Activated naive CD8-positive, alpha-beta T cell treated with anti-CD3 and anti-CD28 coated beads, Interleukin-2, amount 50 U/mL, for 16 hours (primary cell): ENCODE results near the gene EFCAB8.
"Not testable (repeated sequence)": the region's sequence is repeated elsewhere in the genome, so short reads cannot be mapped to it uniquely, and the experiment has no call there.

Experiments used
- DNase-seq: peaks from one replicate; pipeline ENCODE4 v3.0.0-alpha.2; 2020; ENCODE audit warnings: low read depth, low spot score

Gene EFCAB8

DNA sequence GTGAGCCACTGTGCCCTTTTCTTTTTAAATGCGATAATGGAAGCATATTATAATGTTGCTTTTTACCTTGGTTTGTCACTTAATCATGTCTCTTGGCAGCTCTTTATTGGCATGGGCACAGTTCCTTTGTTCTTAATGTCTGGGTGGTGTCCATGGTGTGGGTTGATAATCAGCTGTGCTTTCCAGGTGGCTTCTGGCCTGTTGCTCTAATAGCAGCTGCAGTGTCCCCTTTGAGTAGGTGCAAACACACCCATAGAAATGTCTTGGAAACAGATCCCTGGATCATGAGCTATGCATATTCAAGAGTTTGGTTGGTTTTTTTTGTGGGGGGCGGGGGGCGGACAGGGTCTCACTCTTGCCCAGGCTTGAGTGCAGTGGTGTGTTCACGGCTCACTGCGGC is 29.9 kb downstream of the EFCAB8 start:
- DNase-seq: no peak

DNA sequence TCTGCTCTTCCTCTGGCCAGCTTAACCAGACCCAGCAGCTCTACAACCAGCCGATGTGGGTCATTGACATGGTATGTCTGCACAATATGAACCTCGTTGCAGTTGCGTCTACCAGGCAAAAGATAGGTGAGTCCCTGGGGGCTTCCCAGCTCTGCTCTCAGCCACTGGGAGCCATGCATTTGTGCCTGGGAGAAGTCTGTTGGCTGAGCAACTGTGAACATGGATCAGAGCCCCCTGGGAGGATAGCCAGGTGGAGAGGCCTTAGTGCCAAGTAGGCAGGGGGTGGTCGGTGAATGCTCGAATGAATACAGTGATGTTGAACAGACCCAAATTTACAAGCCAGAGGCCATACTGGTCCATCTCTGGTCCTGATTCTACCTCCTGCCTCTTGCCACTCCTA is 30.6 kb downstream of the EFCAB8 start:
- no peak for DNase-seq

GRCh38 chr20:32891491-32891890 is 32.8 kb downstream of the EFCAB8 start:
- DNase-seq: no peak

- DNase-seq: no peak
Observed at GRCh38 chr20:32891926-32892660, 33.4 kb downstream of the EFCAB8 start.

GRCh38 chr20:32893263-32894025 is 34.7 kb downstream of the EFCAB8 start:
- no peak for DNase-seq

DNA sequence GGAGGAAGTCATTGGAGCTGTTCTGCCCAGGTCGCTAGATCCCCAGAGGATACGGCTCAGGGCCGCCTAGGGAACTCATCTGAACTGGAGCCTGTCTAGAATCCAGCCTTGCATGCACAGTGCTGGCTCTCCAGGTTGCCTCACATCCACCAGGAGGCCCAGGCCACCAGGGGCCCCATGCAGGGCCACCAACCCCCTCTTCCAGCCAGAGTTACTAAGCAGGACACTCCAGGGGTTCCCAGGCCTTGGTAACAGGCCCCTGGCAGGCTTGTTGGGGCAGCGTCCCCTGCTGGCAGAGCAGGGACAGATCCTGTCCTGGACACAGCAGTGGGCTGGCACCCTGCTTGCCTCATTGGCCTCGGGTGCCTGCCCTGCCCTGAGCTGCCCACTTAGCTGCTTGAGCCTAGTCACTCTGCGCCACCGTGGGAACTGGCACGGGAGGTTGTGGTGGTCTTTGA is 35.3 kb downstream of the EFCAB8 start:
- no peak for DNase-seq

GRCh38 chr20:32894711-32895355 is 36.1 kb downstream of the EFCAB8 start:
- DNase-seq: no peak

DNA sequence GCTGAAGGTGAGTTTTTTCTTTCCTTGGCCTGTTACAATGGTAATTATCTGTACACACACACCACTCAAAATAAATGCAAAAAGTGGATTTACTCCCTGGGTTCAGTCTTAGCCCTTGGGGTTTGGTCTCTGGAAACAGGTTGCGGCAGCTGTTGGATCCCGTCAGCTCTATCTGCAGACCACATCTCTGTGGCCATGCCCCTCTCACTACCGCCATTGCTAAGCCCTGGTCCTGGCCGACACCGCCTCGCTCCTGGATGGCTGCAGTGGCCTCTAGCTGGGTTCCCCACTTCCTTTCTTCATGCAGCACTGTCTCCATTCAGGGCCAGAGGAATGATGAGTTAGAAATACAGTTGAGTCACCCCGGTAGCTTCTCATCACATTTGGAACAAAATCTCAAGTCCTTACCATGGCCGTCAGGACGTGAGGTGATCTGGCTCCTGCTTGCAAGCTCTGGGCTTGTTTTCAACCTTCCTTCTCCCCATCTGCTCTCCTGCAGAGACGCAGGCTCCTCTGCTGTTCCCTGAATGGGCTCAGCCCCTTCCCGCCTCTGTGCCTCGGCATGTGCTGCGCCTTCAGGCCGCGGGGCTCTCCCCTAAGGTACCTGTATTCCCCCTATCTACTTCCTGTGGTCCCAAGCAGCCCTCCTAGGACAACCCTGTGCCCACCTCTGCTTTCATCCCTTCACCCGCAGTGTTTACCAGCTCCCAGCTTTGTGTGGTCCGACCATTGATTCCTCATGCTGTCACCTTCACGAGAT is 38.0 kb downstream of the EFCAB8 start:
- DNase-seq: no peak

DNA sequence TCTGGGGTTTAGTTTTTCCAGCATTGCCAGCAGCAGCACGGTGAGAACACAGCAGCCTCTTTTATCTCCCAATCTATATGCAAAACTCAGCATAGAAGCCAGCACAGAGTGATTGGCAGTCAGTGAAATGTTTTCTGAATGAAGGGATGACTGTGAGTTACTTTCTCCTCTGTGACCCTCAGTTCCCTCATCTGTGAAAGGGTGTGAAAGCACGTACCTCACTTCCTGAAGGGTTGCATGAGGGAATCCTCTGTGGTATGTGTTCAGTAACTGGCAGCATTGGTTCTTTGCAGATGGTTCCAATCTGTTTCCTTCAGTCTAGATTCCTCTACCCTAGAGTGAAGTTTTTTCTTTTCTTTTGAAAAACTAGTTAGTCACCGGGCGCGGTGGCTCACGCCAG is 40.0 kb downstream of the EFCAB8 start:
- no peak for DNase-seq

DNA sequence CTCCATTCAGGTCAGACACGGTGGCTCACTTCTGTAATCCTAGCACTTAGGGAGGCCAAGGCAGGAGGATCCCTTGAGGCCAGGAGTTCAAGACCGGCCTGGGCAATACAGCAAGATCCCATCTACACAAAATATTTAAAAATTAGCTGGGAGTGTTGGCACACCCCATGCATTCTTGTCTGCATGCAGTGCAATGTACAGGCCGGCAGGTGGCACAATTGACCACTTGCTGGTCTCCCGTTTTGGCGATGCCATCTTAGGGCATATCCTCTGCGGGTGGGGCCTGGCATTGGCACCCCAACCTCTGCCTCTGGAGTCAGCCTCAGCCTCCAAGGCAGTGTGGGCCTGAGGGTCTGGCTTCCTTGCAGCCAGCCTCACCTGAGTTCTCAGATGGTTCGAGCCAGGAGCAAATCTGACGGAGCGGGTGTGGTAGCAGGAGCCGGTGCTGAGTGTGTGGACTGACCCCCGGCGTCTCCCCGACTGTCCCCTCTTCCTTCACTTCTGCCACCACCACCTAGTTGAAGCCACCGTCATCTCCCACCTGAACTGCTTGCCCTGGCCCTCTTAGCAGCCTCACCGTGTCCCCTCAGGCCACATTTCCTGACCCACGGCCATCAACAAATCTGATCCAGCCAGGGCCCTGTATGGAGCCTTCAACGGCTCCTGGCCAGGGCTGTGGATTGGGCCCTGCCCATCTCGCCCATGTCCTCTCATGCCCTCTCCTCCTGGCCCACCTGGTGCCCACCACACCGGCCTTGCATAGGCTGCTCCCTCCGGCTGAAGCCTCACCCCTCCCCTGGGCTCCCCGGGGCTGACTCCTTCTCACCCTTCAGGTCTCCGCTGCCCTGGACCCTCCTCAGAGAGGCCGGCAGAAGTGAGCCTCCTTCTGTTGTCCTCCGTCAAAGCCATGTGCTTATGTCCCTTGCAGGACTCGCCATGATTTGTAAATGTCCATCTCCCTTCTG is 44.0 kb downstream of the EFCAB8 start:
- DNase-seq: peak; percentile 32

DNA sequence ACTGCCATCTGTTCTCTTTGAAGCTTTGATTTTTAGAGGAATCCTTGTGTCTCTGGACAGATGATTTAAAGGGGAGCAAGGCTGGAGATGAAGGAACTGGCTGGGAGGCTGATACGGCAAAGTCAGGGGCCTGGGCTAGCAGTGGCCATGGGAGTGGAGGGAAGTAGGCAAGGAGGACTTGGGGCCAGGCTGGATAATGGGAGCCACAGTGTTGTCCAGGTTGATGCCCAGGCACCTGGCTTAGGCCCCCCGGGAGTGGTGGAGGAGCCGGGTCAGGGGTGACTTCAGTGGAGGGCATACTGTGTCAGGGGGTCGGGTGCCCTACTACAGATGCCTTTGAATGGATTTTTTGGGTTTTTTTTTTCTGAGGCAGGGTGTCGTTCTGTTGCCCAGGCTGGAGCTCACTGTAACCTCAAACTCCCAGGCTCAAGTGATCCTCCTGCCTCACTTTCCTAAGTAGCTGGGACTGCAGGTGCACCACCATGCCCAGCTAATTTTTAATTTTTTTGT is 45.0 kb downstream of the EFCAB8 start:
- no peak for DNase-seq

GRCh38 chr20:32904678-32905077 is 46.0 kb downstream of the EFCAB8 start:
- DNase-seq: not testable (repeated sequence)

GRCh38 chr20:32906200-32906599 is 47.5 kb downstream of the EFCAB8 start:
- DNase-seq: no peak

DNA sequence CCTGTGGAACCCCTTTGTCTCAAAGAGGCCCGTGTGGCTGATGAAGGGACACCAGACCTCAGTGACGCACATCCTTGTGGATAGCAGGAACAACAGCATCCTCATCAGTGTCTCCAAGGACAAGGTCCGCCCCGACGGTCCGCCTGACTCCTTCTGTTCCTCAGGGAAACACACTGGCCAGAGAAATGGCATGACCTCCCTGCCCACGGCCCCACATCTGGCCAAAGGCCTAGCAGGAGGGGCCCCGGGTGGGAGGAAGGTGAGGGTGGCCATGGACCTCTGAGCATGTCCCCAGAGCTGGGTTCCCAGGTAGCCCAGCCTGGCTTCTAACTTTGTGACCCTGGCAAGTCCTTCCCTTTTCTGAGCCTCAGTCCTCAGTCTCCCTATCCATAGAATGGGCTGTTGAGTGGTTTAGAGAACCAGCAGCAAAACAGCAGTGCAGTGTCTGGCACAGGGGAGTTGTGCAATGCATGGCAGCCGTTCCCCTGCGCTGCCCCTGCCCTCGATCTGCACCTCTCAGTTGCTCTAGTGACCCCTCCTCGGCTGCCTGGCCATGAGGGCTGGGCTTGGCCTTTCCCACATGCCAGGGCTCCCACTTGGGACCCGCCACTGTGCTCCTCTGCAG is 48.3 kb downstream of the EFCAB8 start:
- DNase-seq: no peak

- no peak for DNase-seq
Observed at GRCh38 chr20:32907886-32908285, 49.2 kb downstream of the EFCAB8 start.

DNA sequence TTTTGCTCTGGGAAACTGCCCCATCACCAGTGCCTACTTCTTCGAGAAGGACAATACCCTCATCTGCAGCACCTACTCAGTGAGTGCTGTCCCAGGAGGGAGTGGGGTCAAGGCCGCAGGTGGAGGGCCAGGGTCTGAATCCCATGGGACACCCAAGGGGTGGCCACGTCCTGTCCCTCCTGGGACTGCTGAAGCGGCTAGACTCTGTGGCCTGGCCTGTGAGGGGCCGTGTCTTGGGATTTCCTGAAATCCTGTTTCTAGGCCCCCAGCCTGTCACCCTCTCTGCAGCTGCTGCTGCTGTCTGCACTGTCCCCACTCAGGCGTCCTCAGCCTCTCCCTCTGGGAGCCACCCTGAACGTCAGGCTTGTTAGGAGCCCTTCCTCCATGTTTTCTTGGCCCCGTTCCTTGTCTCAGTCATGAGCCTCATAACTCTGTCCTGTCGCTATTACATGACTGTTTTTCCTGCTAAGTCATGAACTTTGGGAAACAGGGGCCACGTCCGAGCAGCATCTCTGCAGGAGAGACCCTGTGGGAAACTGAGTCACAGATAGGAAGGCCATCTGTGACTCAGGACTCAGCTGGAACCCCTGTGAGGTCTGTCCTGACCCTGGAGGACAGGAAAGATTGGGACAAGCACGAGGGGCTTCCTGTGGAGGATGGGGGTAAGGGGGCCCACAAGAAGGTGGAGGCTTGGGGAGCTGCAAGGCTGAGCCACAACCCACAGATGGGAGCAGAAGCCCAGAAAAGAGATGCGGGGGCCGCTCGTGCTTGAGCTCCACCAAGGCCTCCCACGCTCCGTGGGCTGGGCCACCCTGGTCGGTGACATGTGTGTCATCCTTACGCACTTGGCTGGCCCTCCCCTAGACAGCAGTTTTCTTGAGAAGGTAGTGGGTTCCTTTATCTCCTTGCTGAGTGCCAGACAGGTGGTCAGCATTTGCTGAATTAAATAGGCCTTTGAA is 49.9 kb downstream of the EFCAB8 start:
- no peak for DNase-seq

DNA sequence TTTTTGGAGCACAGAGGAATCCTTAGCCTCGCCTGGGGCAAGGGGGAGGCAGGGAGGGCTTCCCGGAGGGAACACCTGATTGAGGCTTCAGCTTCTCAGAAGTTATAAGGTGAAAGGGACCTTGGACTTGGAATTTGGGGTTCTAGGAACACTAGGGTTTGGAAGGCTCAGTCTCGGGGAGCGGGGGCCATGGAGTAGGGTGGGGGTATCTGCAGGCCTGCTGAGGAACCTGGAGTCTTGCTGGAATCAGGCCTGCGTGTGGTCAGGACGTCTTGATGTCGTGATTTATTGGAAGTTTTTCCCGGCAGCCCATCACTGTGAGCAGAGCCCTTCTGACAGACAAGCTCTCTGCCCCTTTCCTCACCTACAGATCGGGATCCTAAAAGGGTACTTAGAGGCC is 50.7 kb downstream of the EFCAB8 start:
- no peak for DNase-seq

DNA sequence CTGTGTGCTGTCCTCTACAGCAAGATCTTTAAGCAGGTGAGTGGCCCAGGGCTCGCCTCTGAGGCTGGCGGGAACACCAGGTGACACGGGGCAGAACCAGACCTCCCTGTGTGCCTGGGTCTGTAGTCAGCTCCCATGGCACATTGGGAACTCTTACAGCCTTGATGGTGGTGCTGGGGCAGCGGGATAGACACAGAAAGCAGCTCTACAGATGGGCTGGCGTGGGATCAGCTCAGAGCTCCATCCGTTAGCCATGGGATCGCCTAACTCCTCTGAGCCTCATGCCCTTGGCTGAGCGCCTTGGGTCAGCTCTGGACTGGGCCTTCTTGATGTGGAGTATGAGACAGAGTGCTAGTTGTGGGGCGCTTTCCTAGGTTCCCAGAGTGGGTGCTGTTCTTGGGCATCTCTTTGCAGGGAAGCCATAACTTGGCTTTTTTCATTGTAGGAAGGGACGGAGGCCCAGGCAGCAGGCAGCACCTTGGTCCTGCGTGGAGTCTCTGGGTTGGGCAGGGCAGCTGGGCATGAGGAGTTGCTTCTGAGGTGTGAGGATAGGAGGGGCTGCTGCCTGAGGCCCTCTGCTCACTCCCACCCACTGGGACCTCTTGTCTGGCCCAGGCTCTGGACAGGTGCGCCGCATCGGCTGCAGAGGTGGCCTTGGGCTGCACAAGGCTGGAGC is 51.3 kb downstream of the EFCAB8 start:
- no peak for DNase-seq
